GM12878 (cell line): ENCODE data around the gene TXLNG. TPM values are rescaled to one million over a fixed set of nuclear protein-coding genes. Genes with fewer than 3 reads are reported as not detected.
A peak's percentile ranks its signal among the peaks of the same experiment; 100 is the strongest.

Experiments used
- CEBPZ ChIP-seq: fragments of 150-350 bp; IDR thresholded peaks from 2 replicates; pipeline ENCODE4 v1.6.1; 2016; ENCODE audit warnings: low read depth, low read length
- CTCF ChIP-seq, 3 experiments: IDR thresholded peaks in 2 of 3; conservative IDR thresholded peaks in 1 of 3; 2 replicates each; pipeline ENCODE4 v1.5.1; 2011; ENCODE audit warnings: low read depth in 3 of 3, low read length in 3 of 3, mild to moderate bottlenecking in 3 of 3, control low read depth in 2 of 3, moderate library complexity in 2 of 3, inconsistent platforms in 1 of 3, mixed read lengths in 1 of 3; ENCODE audit not compliant: control insufficient read depth in 2 of 3, insufficient read depth in 1 of 3; ENCODE audit errors: extremely low read depth in 1 of 3
- ELK1 ChIP-seq: IDR thresholded peaks from 2 replicates; pipeline ENCODE4 v1.6.1; 2012; ENCODE audit warnings: low read depth, low read length, improper control_type of control experiment
- IRF4 ChIP-seq: IDR thresholded peaks from 2 replicates; pipeline ENCODE4 v1.6.1; 2011; ENCODE audit warnings: low read depth, low read length
- JUNB ChIP-seq: IDR thresholded peaks from 2 replicates; pipeline ENCODE4 v1.6.1; 2016; ENCODE audit warnings: antibody characterized with exemption, mild to moderate bottlenecking
- KDM1A ChIP-seq: fragments of 200-600 bp; sonication (generic); IDR thresholded peaks from 2 replicates; pipeline ENCODE4 v1.6.1; 2016; ENCODE audit warnings: borderline replicate concordance
- NKRF ChIP-seq: fragments of 450-650 bp; conservative IDR thresholded peaks from 2 replicates; pipeline ENCODE4 v1.6.1; 2017; ENCODE audit warnings: mild to moderate bottlenecking, moderate library complexity
- NRF1 ChIP-seq: conservative IDR thresholded peaks from 2 replicates; pipeline ENCODE4 v1.6.1; 2011; ENCODE audit warnings: mild to moderate bottlenecking, low read depth, low read length, improper control_type of control experiment
- RELA ChIP-seq: fragments of 450-650 bp; IDR thresholded peaks from 2 replicates; pipeline ENCODE4 v1.8.0; 2014; ENCODE audit warnings: borderline replicate concordance; ENCODE audit not compliant: partially characterized antibody
- SIN3A ChIP-seq: IDR thresholded peaks from 2 replicates; pipeline ENCODE4 v1.6.1; 2012; ENCODE audit warnings: low read depth, low read length, improper control_type of control experiment
- SMC3 ChIP-seq: IDR thresholded peaks from 2 replicates; pipeline ENCODE4 v1.6.1; 2011; ENCODE audit warnings: low read length, improper control_type of control experiment, borderline replicate concordance
- SRF ChIP-seq, 2 experiments: IDR thresholded peaks; 2 replicates each; pipeline ENCODE4 v1.6.1; 2011; ENCODE audit warnings: low read depth in 2 of 2, low read length in 2 of 2, mild to moderate bottlenecking in 1 of 2, moderate library complexity in 1 of 2
- STAT3 ChIP-seq: IDR thresholded peaks from 2 replicates; pipeline ENCODE4 v1.6.1; 2011; ENCODE audit warnings: low read depth, low read length, improper control_type of control experiment
- TCF7 ChIP-seq: IDR thresholded peaks from 2 replicates; pipeline ENCODE4 v1.6.1; 2014; ENCODE audit warnings: antibody characterized with exemption, borderline replicate concordance
- USF2 ChIP-seq: IDR thresholded peaks from 2 replicates; pipeline ENCODE4 v1.6.1; 2011; ENCODE audit warnings: low read depth, low read length, improper control_type of control experiment, borderline replicate concordance
- ZNF24 ChIP-seq: fragments of 450-650 bp; IDR thresholded peaks from 2 replicates; pipeline ENCODE4 v1.6.1; 2017; ENCODE audit warnings: antibody characterized with exemption, mild to moderate bottlenecking
- polyA plus RNA-seq, 11 experiments: library from polyadenylated mRNA; depleted of rRNA in 4 of 11; unstranded in 6 of 11; stranded (reverse) in 5 of 11; fragments of >200 nt; fragmentation: Nextera tagmentation in 4 of 11; fragmentation: Illumina TruSeq in 1 of 11; extraction: Ambion mirVana in 4 of 11; extraction: Trizol in 1 of 11; gene quantifications; 1 replicate in 1 of 11; 2 replicates in 10 of 11; pipeline versions ENCODE4 v1.2.1 to v1.2.3, GENCODE V29; 2011 to 2016; ENCODE audit warnings: inconsistent platforms in 2 of 11, missing spikeins in 2 of 11, low read depth in 1 of 11
- total RNA-seq, 4 experiments: library from RNA; depleted of rRNA in 3 of 4; stranded (reverse); fragments of >200 nt in 3 of 4; fragmentation: Illumina TruSeq in 1 of 4; extraction: Trizol in 1 of 4; gene quantifications; 2 replicates each; pipeline versions ENCODE4 v1.2.1 to v1.2.3, GENCODE V29; 2013 to 2021

TXLNG gene
- total and polyA plus RNA-seq, 10 of the 15 experiments (the other 5 are each of a cell fraction or from before 2014, with no cell fraction given) = 9.9 to 40.7 (median 19.5) TPM

- TF ChIP-seq KDM1A = no peak
- TF ChIP-seq CTCF (IDR thresholded peaks at IDR 0.05 in 2 of 3, conservative IDR thresholded peaks at IDR 0.05 in 1 of 3; ENCODE audit: control insufficient read depth in 2 of 3, extremely low read depth in 1 of 3, insufficient read depth in 1 of 3, low read depth in 3 of 3, low read length in 3 of 3) = peak; percentile 85 to 98 (median 91)
- TF ChIP-seq USF2 = no peak
- peak; percentile 38; the same call in 1 of the 2 replicates for TF ChIP-seq IRF4
- TF ChIP-seq TCF7 = no peak
- TF ChIP-seq ZNF24 = no peak
- TF ChIP-seq SRF (IDR thresholded peaks at IDR 0.05; ENCODE audit: low read depth in 2 of 2, low read length in 2 of 2) = no peak
- 0 out of 2 replicates have a peak, but pooled peaks have one; percentile 22 for TF ChIP-seq STAT3
- peak; percentile 55; the same call in 1 of the 2 replicates for TF ChIP-seq SMC3
- no peak for TF ChIP-seq NRF1
- TF ChIP-seq CEBPZ = no peak
- no peak for TF ChIP-seq RELA
- TF ChIP-seq ELK1 = no peak
- no peak for TF ChIP-seq JUNB
- TF ChIP-seq NKRF = no peak
- no peak for TF ChIP-seq SIN3A
Observed at GRCh38 chrX:16892504-16893362, 106.5 kb downstream of the TXLNG start (continued).
